ENCODE results near the gene IL10. TPM values are rescaled to one million over a fixed set of nuclear protein-coding genes. Genes with fewer than 3 reads are reported as not detected.

Gene IL10
- total RNA-seq, 8 experiments from 2014 or later: 0.27 to 0.66 (median 0.46) TPM; not detected in 5

DNA sequence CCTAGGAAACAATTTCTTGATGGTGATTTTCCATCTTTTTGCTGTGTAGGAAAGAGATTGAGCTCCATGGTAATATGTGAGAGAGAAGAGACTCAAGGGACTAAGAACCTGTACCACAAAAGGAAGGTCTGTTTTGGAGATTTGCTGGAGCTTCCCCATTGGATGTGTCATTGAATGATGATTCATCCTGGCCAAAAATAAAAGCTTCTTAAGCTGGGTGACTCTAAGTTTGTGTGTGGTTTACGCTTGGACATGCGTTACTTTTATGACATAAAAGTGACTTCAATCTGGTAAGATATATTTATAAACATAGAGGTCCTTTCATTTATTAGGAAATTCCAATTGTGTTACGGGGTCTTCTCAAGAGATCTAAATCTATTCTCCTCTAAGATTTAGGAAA is 19.2 kb downstream of the IL10 start:
- Histone ChIP-seq H3K4me1 (replicated peaks in 1 of 2) (no peaks in the 10 kb centered on the region), H3K27ac (no peak overlapping the region), H3K4me3 (no peak overlapping the region)
- no peak for ATAC-seq (replicated peaks in 6 of 8)
- 0 to 95% (median 63%) methylated on average over 1 to 3 of the region's 3 CpGs; no CpG with 5 or more reads in 4 of the 10 experiments for WGBS, 10 experiments
- in situ Hi-C loops (cut with MboI; ENCODE audit: low pct_unique_long_range_greater_than_20kb in 2 of 9, low sequenced_read_pairs in 9 of 9, unreplicated experiment in 9 of 9): no loop called here

DNA sequence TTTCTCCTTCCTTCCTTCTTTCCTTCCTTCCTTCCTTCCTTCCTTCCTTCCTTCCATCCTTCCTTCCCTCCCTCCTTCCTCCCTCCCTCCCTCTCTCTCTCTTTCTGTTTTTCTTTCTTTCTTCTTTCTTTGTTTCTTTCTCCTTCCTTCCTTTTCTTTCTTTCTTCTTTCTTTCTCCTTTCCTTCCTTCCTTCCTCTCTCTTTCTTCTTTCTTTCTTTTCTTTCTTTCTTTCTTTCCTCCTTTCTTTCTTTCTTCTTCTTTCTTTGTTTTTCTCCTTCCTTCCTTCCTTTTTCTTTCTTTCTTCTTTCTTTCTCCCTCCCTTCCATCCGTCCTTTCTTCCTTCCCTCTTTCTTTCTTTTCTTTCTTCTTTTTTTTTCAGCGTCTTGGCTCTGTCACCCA is 19.8 kb downstream of the IL10 start:
- Histone ChIP-seq H3K4me1 (replicated peaks in 1 of 2) (no peaks in the 10 kb centered on the region), H3K27ac (no peak overlapping the region), H3K4me3 (no peak overlapping the region)
- in situ Hi-C loops (cut with MboI; ENCODE audit: low pct_unique_long_range_greater_than_20kb in 2 of 9, low sequenced_read_pairs in 9 of 9, unreplicated experiment in 9 of 9): no loop called here
- no peak for ATAC-seq (replicated peaks in 6 of 8)
- 35 to 93% (median 85%) methylated on average over 1 to 2 of the region's 2 CpGs for WGBS, 10 experiments

DNA sequence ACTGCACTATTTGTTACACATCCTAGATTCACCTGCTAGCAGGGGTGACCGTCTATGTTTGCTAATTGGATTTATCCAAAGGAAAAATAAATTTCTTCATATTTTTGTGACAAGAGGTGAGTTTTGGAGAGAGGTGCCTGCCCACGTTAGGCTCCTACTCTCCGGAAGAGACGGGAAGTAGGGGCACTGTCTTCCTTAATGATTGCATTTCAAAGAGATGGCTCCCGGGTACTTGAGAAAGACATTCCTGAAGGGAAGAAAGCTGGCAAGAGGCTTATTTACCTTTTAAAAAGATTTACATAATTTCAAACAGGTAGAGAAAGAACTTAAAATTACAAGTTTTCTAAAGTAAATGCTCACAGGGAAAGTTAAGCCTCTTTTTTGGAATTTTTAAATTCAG is 20.4 kb downstream of the IL10 start:
- ATAC-seq (replicated peaks in 6 of 8): no peak
- no peaks in the 10 kb centered on the region for H3K4me1 ChIP-seq (replicated peaks in 1 of 2)

DNA sequence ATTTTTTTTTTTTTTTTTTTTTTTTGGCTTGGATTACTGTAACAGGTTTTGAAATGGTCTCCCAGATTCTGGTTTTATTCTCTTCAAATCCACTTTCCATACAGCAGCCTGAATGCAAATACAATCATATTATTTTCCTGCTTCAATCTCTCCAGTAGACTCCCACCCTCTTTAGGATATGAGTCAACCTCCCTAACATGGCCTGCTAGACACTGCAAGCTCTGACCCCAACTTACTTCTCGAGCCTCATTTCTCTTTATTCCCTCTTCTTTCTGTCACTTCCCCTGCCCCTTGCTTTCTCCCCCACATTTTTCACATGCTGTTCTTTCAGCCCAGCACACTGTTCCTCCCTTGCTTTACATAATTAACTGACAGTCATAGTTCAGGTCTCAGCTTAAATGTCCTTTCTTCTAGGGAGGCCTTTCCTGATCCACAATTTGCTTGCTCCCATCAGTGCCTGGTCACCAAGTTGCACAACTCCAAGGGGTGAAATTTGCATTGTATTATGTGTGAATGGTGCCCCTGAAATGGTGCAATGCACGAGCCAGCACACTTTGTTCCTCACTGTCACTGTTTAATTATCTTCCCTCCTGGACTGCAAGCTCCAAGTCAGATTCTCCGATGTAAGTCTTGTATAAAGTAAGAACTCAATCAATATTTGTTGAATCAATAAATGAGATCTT is 23.8 kb downstream of the IL10 start:
- ATAC-seq (replicated peaks in 6 of 8): peak in 2 of 8 experiments; percentile 19 to 45
- Histone ChIP-seq H3K4me1 (replicated peaks in 1 of 2) (no peaks in the 10 kb centered on the region), H3K4me3 (no peak overlapping the region), H3K27ac (no peak overlapping the region)
- in situ Hi-C loops (cut with MboI; ENCODE audit: low pct_unique_long_range_greater_than_20kb in 2 of 9, low sequenced_read_pairs in 9 of 9, unreplicated experiment in 9 of 9): loop anchor here in 2 of 9 experiments (25.0 kb wide), 1 partner anchor 164 kb away; the partner anchor contains the start of gene FCMR (in 2 of the 2)
- 33 to 93% (median 63%) methylated on average over 1 to 3 of the region's 3 CpGs for WGBS, 10 experiments

More for the DNA sequence above, 20.4 kb downstream of the IL10 start:
- in situ Hi-C loops (cut with MboI; ENCODE audit: low pct_unique_long_range_greater_than_20kb in 2 of 9, low sequenced_read_pairs in 9 of 9, unreplicated experiment in 9 of 9): no loop called here
- Histone ChIP-seq H3K4me3 (no peak overlapping the region), H3K27ac (no peak overlapping the region)
- WGBS, 10 experiments: 10 to 86% (median 57%) methylated on average over 1 to 5 of the region's 5 CpGs

DNA sequence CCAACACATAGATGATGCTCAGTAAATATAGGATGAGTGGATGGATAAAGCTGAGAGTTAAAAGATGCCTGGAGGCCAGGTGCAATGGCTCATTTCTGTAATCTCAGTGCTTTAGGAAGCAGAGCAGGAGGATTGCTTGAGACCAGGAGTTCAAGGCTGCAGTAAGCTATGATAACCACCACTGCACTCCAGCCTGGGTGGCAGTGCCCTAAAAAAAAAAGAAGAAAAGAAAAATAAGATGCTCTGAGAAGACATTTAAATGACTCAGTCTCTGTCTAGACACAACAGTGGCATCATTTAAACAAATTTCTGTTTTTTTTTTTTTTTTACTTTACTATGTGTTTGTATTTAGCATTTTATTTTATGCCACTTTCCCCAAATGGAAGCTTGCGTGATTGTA is 27.0 kb downstream of the IL10 start:
- Histone ChIP-seq H3K4me3 (no peak overlapping the region), H3K4me1 (replicated peaks in 1 of 2) (no peaks in the 10 kb centered on the region), H3K27ac (no peak overlapping the region)
- no peak for ATAC-seq (replicated peaks in 6 of 8)
- 67 to 100% (median 100%) methylated on average over 1 of the region's 1 CpG for WGBS, 10 experiments
- in situ Hi-C loops (cut with MboI; ENCODE audit: low pct_unique_long_range_greater_than_20kb in 2 of 9, low sequenced_read_pairs in 9 of 9, unreplicated experiment in 9 of 9): loop anchor here in 2 of 9 experiments (25.0 kb wide), 1 partner anchor 167 kb away; the partner anchor contains the start of gene FCMR (in 2 of the 2)

DNA sequence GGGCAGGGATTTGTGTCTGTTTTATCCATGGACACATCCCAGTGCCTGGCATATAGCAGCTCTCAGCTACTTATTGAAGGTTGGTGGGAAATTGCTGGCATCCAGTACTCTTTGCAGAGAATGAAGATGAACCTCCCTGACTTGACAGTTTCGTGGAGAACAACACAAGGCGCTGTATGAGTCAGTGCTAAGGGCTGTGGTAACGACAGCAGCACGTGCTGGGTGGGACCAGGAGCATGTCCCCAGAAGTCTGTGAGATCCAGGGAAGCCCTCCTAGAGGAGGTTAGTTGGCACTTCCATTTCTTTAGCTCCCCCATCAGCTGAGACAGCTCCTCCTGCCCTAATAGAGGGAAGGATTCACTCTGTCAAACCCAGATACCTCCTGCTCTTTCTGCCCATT is 27.6 kb downstream of the IL10 start:
- Histone ChIP-seq H3K4me1 (replicated peaks in 1 of 2) (no peaks in the 10 kb centered on the region), H3K27ac (no peak overlapping the region), H3K4me3 (no peak overlapping the region)
- in situ Hi-C loops (cut with MboI; ENCODE audit: low pct_unique_long_range_greater_than_20kb in 2 of 9, low sequenced_read_pairs in 9 of 9, unreplicated experiment in 9 of 9): loop anchor here in 2 of 9 experiments (25.0 kb wide), 1 partner anchor 168 kb away; the partner anchor contains the start of gene FCMR (in 2 of the 2)
- WGBS, 10 experiments: 16 to 100% (median 66%) methylated on average over 1 to 4 of the region's 4 CpGs; no CpG with 5 or more reads in 3 of the 10 experiments
- peak in 3 of 8 experiments; percentile 15 to 83 (median 76) for ATAC-seq (replicated peaks in 6 of 8)

DNA sequence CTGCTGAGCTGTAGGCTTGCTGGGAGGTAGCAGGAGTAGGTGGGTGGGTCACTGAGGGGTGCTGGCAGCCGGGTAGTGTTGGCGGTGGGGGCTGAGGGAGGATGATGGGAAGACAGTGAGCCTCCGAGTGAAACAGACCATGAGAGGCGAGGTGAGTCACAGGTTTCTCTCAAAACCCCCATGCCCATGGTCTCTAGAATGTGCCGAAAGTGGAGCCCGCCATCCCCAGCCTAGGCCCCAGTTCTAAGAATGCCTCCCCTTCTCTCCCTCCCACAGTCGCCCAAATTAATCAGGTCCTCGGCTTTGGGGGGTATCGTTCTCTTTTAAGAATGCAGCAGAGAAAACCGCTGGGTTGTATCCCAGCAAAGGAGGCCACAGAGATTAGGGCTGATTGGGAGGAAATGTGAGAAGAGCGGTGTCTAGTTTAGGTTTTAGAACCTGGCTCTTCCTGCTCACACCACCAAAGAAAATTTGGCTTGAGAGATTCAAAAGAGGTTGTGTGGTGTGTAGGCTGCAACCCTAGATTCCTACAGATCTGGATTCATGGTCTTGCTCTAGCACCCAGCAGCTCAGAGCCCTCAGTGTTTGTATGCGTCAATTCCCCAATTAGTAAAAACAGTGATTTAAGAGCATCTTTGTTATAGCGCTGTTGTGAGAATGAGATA is 29.4 kb downstream of the IL10 start:
- Histone ChIP-seq H3K4me1 (replicated peaks in 1 of 2) (no peaks in the 10 kb centered on the region), H3K4me3 (no peak overlapping the region), H3K27ac (no peak overlapping the region)
- ATAC-seq (replicated peaks in 6 of 8): no peak
- WGBS, 10 experiments: 72 to 100% (median 84%) methylated on average over 1 to 9 of the region's 13 CpGs; no CpG with 5 or more reads in 1 of the 10 experiments
- in situ Hi-C loops (cut with MboI; ENCODE audit: low pct_unique_long_range_greater_than_20kb in 2 of 9, low sequenced_read_pairs in 9 of 9, unreplicated experiment in 9 of 9): loop anchor here in 2 of 9 experiments (25.0 kb wide), 1 partner anchor 169 kb away; the partner anchor contains the start of gene FCMR (in 2 of the 2)

DNA sequence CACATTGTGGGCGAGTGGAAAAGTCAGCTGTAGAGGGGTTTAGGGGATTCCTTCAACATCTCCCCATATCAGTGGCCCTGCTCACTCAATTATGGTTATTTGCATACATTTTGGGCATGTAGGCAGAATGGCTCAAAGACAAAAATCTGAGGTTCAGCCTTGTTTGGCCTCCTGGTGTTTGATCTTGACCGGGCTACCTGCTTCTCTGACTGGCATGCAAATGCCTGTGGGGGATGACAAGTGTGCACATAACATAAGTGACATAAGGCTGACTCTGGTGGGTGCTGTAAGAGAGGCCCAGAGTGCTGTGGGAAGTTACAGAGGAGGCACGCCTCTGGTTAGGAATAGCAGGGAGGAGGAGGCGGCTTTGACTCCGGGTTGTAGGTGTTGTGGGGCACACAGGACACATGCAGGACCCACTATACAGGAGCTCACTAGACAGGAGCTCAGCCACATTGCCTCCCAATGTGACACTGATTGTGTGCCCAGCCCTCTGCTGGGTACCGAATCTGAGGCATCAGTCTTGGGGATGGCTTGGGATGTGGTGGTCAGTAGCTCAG is 31.1 kb downstream of the IL10 start:
- 70 to 96% (median 82%) methylated on average over 1 to 6 of the region's 6 CpGs; no CpG with 5 or more reads in 2 of the 10 experiments for WGBS, 10 experiments
- ATAC-seq (replicated peaks in 6 of 8): no peak
- H3K4me1 ChIP-seq (replicated peaks in 1 of 2): no peaks in the 10 kb centered on the region

DNA sequence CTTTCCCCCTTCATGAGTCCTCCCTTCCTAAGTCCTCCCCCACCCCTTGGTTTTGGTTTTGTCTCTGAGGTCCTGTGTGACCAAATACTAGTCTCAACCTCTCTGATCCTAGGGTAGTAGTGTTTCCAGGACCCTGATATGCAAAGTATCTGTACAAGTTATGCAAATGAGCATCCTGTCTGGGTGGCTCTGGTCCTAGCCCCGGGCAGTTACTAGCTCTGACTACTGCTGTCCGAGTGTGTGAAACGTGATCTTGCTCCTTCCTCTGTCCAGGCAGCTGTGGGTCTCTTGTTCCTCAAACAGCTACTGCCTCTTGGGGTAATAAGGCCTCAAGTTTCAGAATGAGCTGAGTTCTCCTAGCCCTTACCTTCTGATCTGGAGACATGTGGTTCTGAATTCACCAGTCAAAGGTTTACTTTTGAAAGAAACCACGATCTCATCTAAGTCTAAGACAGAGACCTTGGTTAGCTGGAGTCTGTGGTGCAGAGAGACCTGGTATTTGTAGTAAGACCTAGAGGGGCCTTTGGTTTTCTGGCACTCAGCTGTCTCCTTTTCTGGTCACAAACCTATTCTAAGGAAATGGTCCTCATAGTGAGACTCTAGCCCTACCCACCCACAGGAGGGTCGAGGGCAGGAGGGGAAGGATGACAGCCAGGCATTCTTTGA is 32.8 kb downstream of the IL10 start:
- Histone ChIP-seq H3K4me1 (replicated peaks in 1 of 2) (no peaks in the 10 kb centered on the region), H3K27ac (no peak overlapping the region), H3K4me3 (no peak overlapping the region)
- ATAC-seq (replicated peaks in 6 of 8): peak in 3 of 8 experiments; percentile 86 to 90 (median 88)
- 0 to 89% (median 45%) methylated on average over 2 to 5 of the region's 5 CpGs; no CpG with 5 or more reads in 3 of the 10 experiments for WGBS, 10 experiments
- in situ Hi-C loops (cut with MboI; ENCODE audit: low pct_unique_long_range_greater_than_20kb in 2 of 9, low sequenced_read_pairs in 9 of 9, unreplicated experiment in 9 of 9): loop anchor here in 2 of 9 experiments (25.0 kb wide), 1 partner anchor 173 kb away; the partner anchor contains the start of gene FCMR (in 2 of the 2)

More for the DNA sequence above, 31.1 kb downstream of the IL10 start:
- in situ Hi-C loops (cut with MboI; ENCODE audit: low pct_unique_long_range_greater_than_20kb in 2 of 9, low sequenced_read_pairs in 9 of 9, unreplicated experiment in 9 of 9): loop anchor here in 2 of 9 experiments (25.0 kb wide), 1 partner anchor 171 kb away; the partner anchor contains the start of gene FCMR (in 2 of the 2)
- Histone ChIP-seq H3K4me3 (no peak overlapping the region), H3K27ac (no peak overlapping the region)

DNA sequence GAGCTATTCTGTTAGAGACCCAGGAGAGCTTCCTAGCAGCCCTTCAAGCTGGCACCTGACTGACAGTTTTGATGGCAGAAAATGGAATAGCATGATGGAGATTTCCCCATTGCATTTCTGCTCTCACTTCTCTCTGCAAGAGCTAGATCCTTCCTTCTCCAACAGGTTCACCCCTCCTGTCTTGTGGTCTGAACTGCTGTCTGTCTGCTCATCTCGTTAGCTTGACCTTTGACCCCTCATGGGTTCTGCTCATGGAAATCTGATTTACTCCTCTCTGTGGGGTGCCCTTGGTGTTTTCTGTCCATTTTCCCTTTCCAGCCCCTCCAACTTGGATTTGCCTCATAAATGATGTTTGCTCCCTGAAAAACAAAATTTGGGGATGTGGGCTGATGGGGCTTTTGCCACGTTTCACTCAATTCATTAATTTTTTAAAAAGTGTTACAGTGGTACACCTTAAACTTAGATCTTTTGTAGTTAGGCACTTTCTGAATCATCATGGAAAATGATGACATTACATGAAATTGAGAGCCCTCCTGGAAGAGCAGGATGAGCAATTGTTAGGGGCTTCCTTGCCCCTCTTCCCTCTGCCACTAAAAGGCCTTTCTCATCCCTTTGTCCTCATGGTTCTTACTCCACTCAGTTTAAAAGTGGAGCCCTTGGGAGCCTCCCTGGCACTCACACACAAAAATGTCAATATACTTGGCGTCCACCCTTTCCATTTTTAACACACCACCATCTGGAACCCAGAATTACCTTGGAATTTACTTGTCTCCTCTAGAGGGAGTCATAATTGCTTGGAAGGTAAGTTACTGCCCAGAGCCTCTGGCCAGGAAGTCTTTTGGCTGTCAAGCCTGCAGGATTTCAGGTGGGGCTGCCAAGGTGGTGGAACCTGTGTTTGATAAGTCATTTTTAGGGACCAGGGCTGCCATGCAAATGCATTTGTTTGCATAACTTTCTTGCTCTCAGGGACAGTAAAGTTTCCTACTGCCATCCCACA is 33.6 kb downstream of the IL10 start:
- in situ Hi-C loops (cut with MboI; ENCODE audit: low pct_unique_long_range_greater_than_20kb in 2 of 9, low sequenced_read_pairs in 9 of 9, unreplicated experiment in 9 of 9): loop anchor here in 2 of 9 experiments (25.0 kb wide), 1 partner anchor 174 kb away; the partner anchor contains the start of gene FCMR (in 2 of the 2)
- WGBS, 10 experiments: 28 to 100% (median 80%) methylated on average over 1 to 3 of the region's 3 CpGs; no CpG with 5 or more reads in 1 of the 10 experiments
- peak in 3 of 8 experiments; percentile 48 to 69 (median 54) for ATAC-seq (replicated peaks in 6 of 8)
- Histone ChIP-seq H3K27ac (no peak overlapping the region), H3K4me1 (replicated peaks in 1 of 2) (no peaks in the 10 kb centered on the region), H3K4me3 (no peak overlapping the region)

DNA sequence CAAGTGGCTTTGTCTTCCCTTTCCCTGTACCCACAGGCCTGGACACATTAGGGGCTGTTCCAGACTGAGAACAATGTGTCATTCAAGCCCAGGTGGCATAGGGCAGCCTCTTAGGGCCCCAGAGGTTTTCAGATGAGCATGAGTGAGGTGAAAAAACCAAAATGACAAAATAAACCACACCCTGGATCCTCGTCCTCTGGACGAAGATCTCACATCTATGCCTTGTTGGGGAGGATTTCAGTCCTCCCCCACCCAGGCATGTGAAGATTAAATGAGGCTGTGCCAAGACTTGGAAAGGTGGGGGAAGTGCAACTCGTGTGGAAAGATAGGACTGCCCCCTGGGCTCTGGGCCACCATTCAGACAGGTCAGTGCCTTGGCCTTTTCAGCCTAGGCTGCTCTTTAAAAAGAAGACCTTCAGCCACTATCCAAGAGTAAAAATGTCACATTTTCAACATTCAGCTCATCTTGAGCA is 34.5 kb downstream of the IL10 start:
- Histone ChIP-seq H3K27ac (no peak overlapping the region), H3K4me3 (no peak overlapping the region), H3K4me1 (replicated peaks in 1 of 2) (no peaks in the 10 kb centered on the region)
- ATAC-seq (replicated peaks in 6 of 8): peak in 1 of 8 experiments; percentile 4
- 40 to 90% (median 63%) methylated on average over 1 to 3 of the region's 3 CpGs; no CpG with 5 or more reads in 4 of the 10 experiments for WGBS, 10 experiments
- in situ Hi-C loops (cut with MboI; ENCODE audit: low pct_unique_long_range_greater_than_20kb in 2 of 9, low sequenced_read_pairs in 9 of 9, unreplicated experiment in 9 of 9): loop anchor here in 2 of 9 experiments (25.0 kb wide), 1 partner anchor 175 kb away; the partner anchor contains the start of gene FCMR (in 2 of the 2)
